Karpas-422 (cell line): ENCODE results near the gene UFD1. TPM values are rescaled to one million over a fixed set of nuclear protein-coding genes. Genes with fewer than 3 reads are reported as not detected.

Experiments used
- DNase-seq: peaks from one replicate; pipeline ENCODE4 v3.0.0-alpha.2; 2015
- H2AFZ ChIP-seq: fragments of 200-600 bp; sonication (generic); 2 replicates; pipeline ENCODE4 v1.6.1; 2014; ENCODE audit warnings: antibody characterized with exemption, low read length, mixed read lengths
- H3K27ac ChIP-seq: fragments of 200-600 bp; sonication (generic); 2 replicates; pipeline ENCODE4 v1.5.1; 2014; ENCODE audit warnings: mild to moderate bottlenecking, low read length, moderate library complexity
- H3K27me3 ChIP-seq: fragments of 200-600 bp; sonication (generic); 2 replicates; pipeline ENCODE4 v1.6.1; 2014; ENCODE audit warnings: low read length, mixed read lengths
- H3K36me3 ChIP-seq: fragments of 200-600 bp; sonication (generic); 2 replicates; pipeline ENCODE4 v1.6.1; 2014; ENCODE audit warnings: low read length, mixed read lengths; ENCODE audit not compliant: insufficient read depth
- H3K4me1 ChIP-seq: fragments of 200-600 bp; sonication (generic); 2 replicates; pipeline ENCODE4 v1.6.1; 2014; ENCODE audit warnings: mild to moderate bottlenecking, low read length, mixed read lengths
- H3K4me2 ChIP-seq: fragments of 200-600 bp; sonication (generic); 2 replicates; pipeline ENCODE4 v1.6.1; 2014; ENCODE audit warnings: low read length, low read depth, mild to moderate bottlenecking; ENCODE audit not compliant: poor library complexity, severe bottlenecking
- H3K4me3 ChIP-seq: fragments of 200-600 bp; sonication (generic); 2 replicates; pipeline ENCODE4 v1.5.1; 2014; ENCODE audit warnings: mild to moderate bottlenecking, antibody characterized with exemption, low read length, mixed read lengths
- H3K79me2 ChIP-seq: fragments of 200-600 bp; sonication (generic); 2 replicates; pipeline ENCODE4 v1.6.1; 2014; ENCODE audit warnings: mild to moderate bottlenecking, low read length, mixed read lengths
- H3K9ac ChIP-seq: fragments of 200-600 bp; sonication (generic); 2 replicates; pipeline ENCODE4 v1.6.0; 2014; ENCODE audit warnings: low read length
- H3K9me2 ChIP-seq: fragments of 200-600 bp; sonication (generic), shearing (Covaris generic); replicated peaks from 2 replicates; pipeline ENCODE4 v1.6.0; 2014; ENCODE audit warnings: mild to moderate bottlenecking, low read length, moderate library complexity; ENCODE audit not compliant: insufficient read depth
- H3K9me3 ChIP-seq: fragments of 300-700, 200-600 bp; sonication (generic); 2 replicates; pipeline ENCODE4 v1.6.1; 2014; ENCODE audit warnings: low read length, mixed read lengths
- H4K20me1 ChIP-seq: fragments of 200-600 bp; sonication (generic); 2 replicates; pipeline ENCODE4 v1.6.1; 2014; ENCODE audit warnings: mild to moderate bottlenecking, antibody characterized with exemption, low read length, low read depth; ENCODE audit not compliant: insufficient read depth
- total RNA-seq: library from RNA; depleted of rRNA; stranded (reverse); fragments of >200 nt; shearing (Covaris generic); gene quantifications from 2 replicates; pipeline ENCODE4 v1.2.3, GENCODE V29; 2014; ENCODE audit warnings: low replicate concordance

Gene UFD1
- total RNA-seq, 1 experiment from 2014 or later = 91.5 TPM

DNA sequence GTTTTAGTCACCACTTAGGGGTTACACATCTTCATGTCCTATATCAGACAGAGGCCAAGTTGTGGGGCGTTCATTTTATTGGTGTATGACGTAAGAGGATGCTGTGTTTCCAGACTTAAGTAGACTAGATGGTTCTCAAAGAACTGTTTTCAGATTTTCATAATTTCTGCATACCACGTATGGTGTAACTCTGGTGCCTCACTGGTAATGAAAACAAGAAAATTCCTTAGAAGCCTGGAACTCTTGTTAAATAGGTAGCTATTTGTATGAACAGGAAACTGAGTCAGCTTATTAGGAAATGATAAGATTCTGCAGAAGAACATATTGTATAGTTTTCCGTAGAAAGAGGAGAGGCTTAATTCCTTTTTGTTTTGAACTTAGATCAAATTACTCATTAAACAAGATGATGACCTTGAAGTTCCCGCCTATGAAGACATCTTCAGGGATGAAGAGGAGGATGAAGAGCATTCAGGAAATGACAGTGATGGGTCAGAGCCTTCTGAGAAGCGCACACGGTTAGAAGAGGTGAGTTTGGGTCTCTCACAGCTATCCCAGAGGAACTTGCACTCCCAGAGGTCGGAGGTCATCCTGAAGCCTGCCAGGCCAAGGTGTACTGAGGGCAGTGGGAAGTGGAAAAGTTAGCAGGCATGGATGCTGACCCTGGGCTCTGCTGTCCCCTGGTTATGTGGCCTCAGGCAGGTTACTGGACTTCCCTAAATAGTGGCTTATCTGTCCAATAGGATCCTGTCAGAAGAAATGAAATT is 4.7 kb upstream of the UFD1 start:
- Histone ChIP-seq H3K9ac (no peak overlapping the region), H3K36me3 (peaks cover 48% of the 10 kb centered on the region), H2AFZ (no peak overlapping the region), H3K27me3 (no peaks in the 10 kb centered on the region), H3K79me2 (peaks cover 58% of the 10 kb centered on the region), H3K4me1 (peaks cover 6% of the 10 kb centered on the region), H3K9me3 (no peaks in the 10 kb centered on the region), H4K20me1 (no peaks in the 10 kb centered on the region; the same call in 1 of the 2 replicates), H3K9me2 (no peaks in the 10 kb centered on the region), H3K4me2 (no peak overlapping the region), H3K27ac (no peak overlapping the region), H3K4me3 (no peak overlapping the region)
- DNase-seq = no peak

- H3K36me3 ChIP-seq = peaks cover 40% of the 10 kb centered on the region
- peaks cover 14% of the 10 kb centered on the region for H3K4me1 ChIP-seq
- H3K4me3 ChIP-seq = no peak overlapping the region
- no peak for DNase-seq
- peaks cover 63% of the 10 kb centered on the region for H3K79me2 ChIP-seq
- no peaks in the 10 kb centered on the region; the same call in 1 of the 2 replicates for H4K20me1 ChIP-seq
- no peaks in the 10 kb centered on the region for H3K9me3 ChIP-seq
- no peak overlapping the region for H3K9ac ChIP-seq
- no peaks in the 10 kb centered on the region for H3K9me2 ChIP-seq
- H3K27ac ChIP-seq = no peak overlapping the region
- H2AFZ ChIP-seq = no peak overlapping the region
- H3K4me2 ChIP-seq = no peak overlapping the region
- no peaks in the 10 kb centered on the region for H3K27me3 ChIP-seq
Observed at GRCh38 chr22:19482297-19482696, 3.3 kb upstream of the UFD1 start.

- no peak overlapping the region; the same call in 1 of the 2 replicates for H2AFZ ChIP-seq
- no peaks in the 10 kb centered on the region for H3K9me3 ChIP-seq
- H3K27ac ChIP-seq = peak overlapping the region; percentile 20; the same call in 1 of the 2 replicates
- no peaks in the 10 kb centered on the region for H3K27me3 ChIP-seq
- peaks cover 24% of the 10 kb centered on the region for H3K4me1 ChIP-seq
- peak overlapping the region; percentile 77 for H3K4me3 ChIP-seq
- H3K4me2 ChIP-seq = peak overlapping the region; percentile 85
- peaks cover 76% of the 10 kb centered on the region for H3K79me2 ChIP-seq
- peak overlapping the region; percentile 79 for H3K9ac ChIP-seq
- DNase-seq = peak; percentile 54
- no peaks in the 10 kb centered on the region for H3K9me2 ChIP-seq
- H4K20me1 ChIP-seq = no peaks in the 10 kb centered on the region; the same call in 1 of the 2 replicates
- H3K36me3 ChIP-seq = peaks cover 37% of the 10 kb centered on the region
Observed at GRCh38 chr22:19480789-19481188, 1.8 kb upstream of the UFD1 start.

DNA sequence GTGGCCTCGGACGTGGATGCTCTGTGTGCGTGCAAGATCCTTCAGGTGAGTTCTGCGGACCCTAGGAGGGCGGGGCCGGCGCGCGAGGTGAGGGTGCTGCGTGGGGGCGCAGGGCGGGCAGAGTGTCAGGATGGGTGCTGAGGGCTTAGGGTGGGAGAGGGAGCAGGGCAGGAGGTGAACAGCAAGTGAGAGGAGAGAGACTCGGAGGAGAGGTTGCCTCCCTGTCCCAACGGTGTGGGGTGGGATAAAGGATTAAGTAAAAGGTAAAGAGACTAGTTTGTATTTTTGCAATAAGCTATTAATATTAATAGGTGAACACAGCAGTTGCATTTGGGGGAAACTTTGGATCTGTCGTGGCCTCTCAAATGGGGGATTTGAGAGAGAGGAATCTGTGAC is 1.2 kb upstream of the UFD1 start:
- H3K36me3 ChIP-seq = peaks cover 37% of the 10 kb centered on the region
- H3K27ac ChIP-seq = peak overlapping the region; percentile 20; the same call in 1 of the 2 replicates
- H3K27me3 ChIP-seq = no peaks in the 10 kb centered on the region
- DNase-seq = peak; percentile 64
- no peaks in the 10 kb centered on the region for H3K9me2 ChIP-seq
- peaks cover 80% of the 10 kb centered on the region for H3K79me2 ChIP-seq
- H4K20me1 ChIP-seq = no peaks in the 10 kb centered on the region; the same call in 1 of the 2 replicates
- H3K9ac ChIP-seq = peak overlapping the region; percentile 79
- no peaks in the 10 kb centered on the region for H3K9me3 ChIP-seq
- peak overlapping the region; percentile 85 for H3K4me2 ChIP-seq
- H3K4me3 ChIP-seq = peak overlapping the region; percentile 77
- H2AFZ ChIP-seq = no peak overlapping the region
- peaks cover 24% of the 10 kb centered on the region for H3K4me1 ChIP-seq

DNA sequence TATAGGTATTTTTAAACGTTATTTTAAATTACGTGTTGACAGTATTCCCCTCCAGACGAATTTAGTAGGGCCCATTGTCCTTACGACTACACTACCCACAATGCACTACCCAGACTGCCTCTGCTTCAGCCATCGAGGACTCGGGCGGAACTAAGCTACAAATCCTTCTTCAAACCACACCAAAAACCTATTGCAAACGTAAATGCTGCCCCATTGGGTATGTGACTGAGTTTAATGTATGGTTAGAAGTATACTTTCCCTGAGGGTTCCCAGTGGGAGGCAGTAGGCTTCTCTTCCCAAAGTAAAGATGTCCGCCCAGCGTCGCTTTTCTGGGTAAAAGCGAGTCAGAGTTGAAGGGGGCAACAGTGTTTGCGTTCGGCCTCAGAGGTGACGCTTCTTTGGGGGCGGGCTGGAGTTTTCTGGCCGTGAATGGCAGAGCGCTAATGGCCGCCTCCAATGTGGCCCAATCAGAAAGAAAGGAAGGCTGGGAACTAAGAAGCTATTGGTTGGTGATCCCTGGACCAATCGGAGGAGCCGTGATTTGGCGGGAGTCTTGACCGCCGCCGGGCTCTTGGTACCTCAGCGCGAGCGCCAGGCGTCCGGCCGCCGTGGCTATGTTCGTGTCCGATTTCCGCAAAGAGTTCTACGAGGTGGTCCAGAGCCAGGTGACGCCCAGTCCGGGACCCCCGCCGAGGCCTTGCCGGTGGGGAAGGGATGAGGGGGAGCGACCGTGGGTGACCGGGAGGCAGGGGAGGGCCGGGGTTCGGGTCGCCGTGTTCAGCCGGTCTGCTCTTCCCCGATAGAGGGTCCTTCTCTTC is 571 bp upstream of the UFD1 start, which contains the start of gene CDC45:
Gene CDC45 (plus strand): TSS at position 566 of the 818 bp plus-strand sequence. CDS start 49 bp downstream, at position 615.
- peak within 1 kb of the TSS; percentile 87 for H3K9ac ChIP-seq
- H3K4me3 ChIP-seq = peak within 1 kb of the TSS; percentile 77
- no peaks in the 10 kb centered on the region for H3K9me2 ChIP-seq
- peak within 1 kb of the TSS; percentile 88 for H3K27ac ChIP-seq
- peak; percentile 99 for DNase-seq
- H4K20me1 ChIP-seq = peaks cover 3% of the 10 kb centered on the region; the same call in 1 of the 2 replicates
- H3K9me3 ChIP-seq = no peaks in the 10 kb centered on the region
- peak within 1 kb of the TSS; percentile 68; the same call in 1 of the 2 replicates for H2AFZ ChIP-seq
- H3K4me2 ChIP-seq = peak within 1 kb of the TSS; percentile 85
- H3K79me2 ChIP-seq = peaks cover 78% of the 10 kb centered on the region
- peaks cover 35% of the 10 kb centered on the region for H3K36me3 ChIP-seq
- H3K4me1 ChIP-seq = peaks cover 24% of the 10 kb centered on the region
- H3K27me3 ChIP-seq = no peaks in the 10 kb centered on the region

DNA sequence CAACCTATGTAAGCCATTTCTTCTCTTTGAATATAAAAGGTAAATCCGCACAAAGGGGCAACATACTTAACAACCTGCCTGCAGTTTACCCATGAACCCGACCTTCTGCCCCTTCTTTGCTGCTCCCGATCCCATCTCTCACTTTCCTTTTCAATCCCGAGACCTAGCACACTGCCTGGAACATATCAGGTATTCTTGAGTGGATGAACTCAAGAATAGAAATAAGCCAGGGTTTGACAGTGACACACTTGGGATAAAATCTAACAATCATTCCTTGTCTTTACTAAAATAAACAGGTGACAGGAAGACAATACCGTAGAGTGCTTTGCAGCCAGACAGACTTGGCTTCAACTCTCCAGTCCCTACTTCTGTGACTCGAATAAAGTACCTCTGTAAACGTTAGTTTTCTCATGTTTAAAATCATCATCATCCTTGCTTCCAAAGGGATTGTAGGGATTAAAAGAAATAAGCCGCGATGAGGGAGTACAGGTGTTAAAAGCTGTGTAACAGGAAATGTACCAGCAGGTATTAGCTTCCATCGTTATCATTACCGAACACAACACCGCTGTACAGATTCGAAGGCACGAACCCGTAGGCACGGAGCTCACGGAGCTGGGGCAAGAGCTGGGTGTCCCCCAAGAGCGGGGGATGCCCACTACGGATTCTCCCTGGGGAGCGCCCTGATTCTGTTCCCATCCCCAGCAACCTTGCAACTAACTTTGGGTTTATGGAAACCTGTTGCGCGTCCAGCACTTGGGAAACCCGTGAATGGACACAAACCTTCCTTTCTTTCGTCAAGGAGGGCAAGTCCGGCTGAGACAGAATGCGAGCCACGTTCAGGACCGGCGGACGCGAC is 720 bp downstream of the UFD1 start:
- H2AFZ ChIP-seq = no peak overlapping the region
- no peaks in the 10 kb centered on the region for H3K27me3 ChIP-seq

DNA sequence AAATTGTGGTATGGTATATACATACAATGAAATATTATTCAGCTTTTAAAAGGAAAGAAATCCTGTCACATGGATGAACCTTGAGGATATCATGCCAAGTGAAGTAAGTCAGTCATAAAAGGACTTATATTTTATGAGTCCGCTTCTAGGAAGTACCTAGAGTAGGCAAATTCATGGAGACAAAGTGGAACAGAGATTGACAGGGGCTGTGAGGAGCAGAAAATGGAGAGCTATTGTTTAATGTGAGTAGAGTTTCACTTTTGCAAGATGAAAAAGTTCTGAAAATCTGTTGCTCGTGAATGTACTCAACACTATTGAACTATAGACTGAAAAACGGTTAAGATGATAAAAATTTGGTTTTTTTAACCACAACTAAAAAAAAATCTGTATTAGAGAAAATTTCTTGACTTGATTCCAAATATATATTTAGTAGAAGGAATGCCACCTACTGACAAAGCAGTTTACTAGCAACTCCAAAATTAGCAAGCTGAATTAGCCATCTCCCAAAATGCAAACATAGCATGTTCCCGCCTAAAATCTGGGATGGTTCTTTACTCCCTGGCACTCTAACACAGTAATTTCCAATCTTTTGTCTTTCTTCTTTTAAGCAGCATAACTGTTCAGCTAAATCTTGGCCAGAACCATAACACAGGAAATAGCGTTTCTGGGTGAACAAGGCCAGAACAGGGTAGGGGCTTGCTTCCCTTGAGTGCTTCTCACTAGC is 1.5 kb downstream of the UFD1 start:
- Histone ChIP-seq H3K4me3 (peak overlapping the region; percentile 77), H3K9me2 (no peaks in the 10 kb centered on the region), H3K9ac (peak overlapping the region; percentile 87), H3K4me2 (peak overlapping the region; percentile 85), H3K36me3 (peaks cover 20% of the 10 kb centered on the region; the same call in 1 of the 2 replicates), H3K27ac (peak overlapping the region; percentile 59), H3K4me1 (peaks cover 24% of the 10 kb centered on the region), H3K9me3 (no peaks in the 10 kb centered on the region), H3K27me3 (no peaks in the 10 kb centered on the region), H3K79me2 (peaks cover 79% of the 10 kb centered on the region), H4K20me1 (peaks cover 3% of the 10 kb centered on the region; the same call in 1 of the 2 replicates), H2AFZ (no peak overlapping the region)
- peak; percentile 69 for DNase-seq

More for the DNA sequence above, 720 bp downstream of the UFD1 start:
- Histone ChIP-seq H3K4me2 (peak overlapping the region; percentile 85), H3K9ac (peak overlapping the region; percentile 87), H3K36me3 (peaks cover 23% of the 10 kb centered on the region; the same call in 1 of the 2 replicates), H3K9me3 (no peaks in the 10 kb centered on the region), H3K4me1 (peaks cover 24% of the 10 kb centered on the region), H4K20me1 (peaks cover 3% of the 10 kb centered on the region; the same call in 1 of the 2 replicates), H3K4me3 (peak overlapping the region; percentile 77), H3K9me2 (no peaks in the 10 kb centered on the region), H3K79me2 (peaks cover 75% of the 10 kb centered on the region), H3K27ac (peak overlapping the region; percentile 88)
- peak; percentile 69 for DNase-seq
